Neural cell (in vitro differentiated cells): ENCODE results near the gene PTPRZ1.

Source experiments
- CTCF ChIP-seq: fragments of 450-650 bp; IDR thresholded peaks from 2 replicates; pipeline ENCODE4 v1.5.1; 2014; ENCODE audit warnings: antibody characterized with exemption, mild to moderate bottlenecking, moderate library complexity; ENCODE audit not compliant: poor library complexity, severe bottlenecking
- SMC3 ChIP-seq: fragments of 450-650 bp; conservative IDR thresholded peaks from 2 replicates; pipeline ENCODE4 v1.6.1; 2014; ENCODE audit warnings: antibody characterized with exemption, mild to moderate bottlenecking, moderate library complexity; ENCODE audit not compliant: poor library complexity

- TF ChIP-seq SMC3 (no peak), CTCF (no peak)
Measured at GRCh38 chr7:121919986-121920385, 47.0 kb downstream of the PTPRZ1 start.
